Activated CD4-positive, alpha-beta T cell treated with anti-CD3 and anti-CD28 coated beads, Interleukin-2, amount 10 ng/mL, durations not matched to agents 7 days and 5 days (primary cell): ENCODE results near the gene TSSK1B. TPM values are rescaled to one million over a fixed set of nuclear protein-coding genes. Genes with fewer than 3 reads are reported as not detected.
"Not testable (repeated sequence)": the region's sequence is repeated elsewhere in the genome, so short reads cannot be mapped to it uniquely, and the experiment has no call there.

ENCODE experiments used
- CTCF ChIA-PET: fragments of 350-600 bp; sonication (Branson Sonifier 250); formaldehyde crosslinking; loops from one replicate; lab custom pipeline; 2021; ENCODE audit warnings: antibody characterized with exemption; lab: Charles Lee
- POLR2A ChIA-PET: fragments of 350-600 bp; sonication (Branson Sonifier 250); formaldehyde crosslinking; loops from one replicate; lab custom pipeline; 2021; ENCODE audit warnings: antibody characterized with exemption; lab: Charles Lee
- DNase-seq: peaks from one replicate; pipeline ENCODE4 v3.0.0-alpha.2; 2020
- H3K27ac Mint-ChIP-seq: one replicate; pipeline ENCODE4 v1.8.0; 2021; ENCODE audit warnings: mild to moderate bottlenecking, moderate library complexity, mixed read lengths
- H3K27me3 Mint-ChIP-seq: one replicate; pipeline ENCODE4 v1.8.0; 2021; ENCODE audit warnings: mixed read lengths
- H3K36me3 Mint-ChIP-seq: one replicate; pipeline ENCODE4 v1.8.0; 2021; ENCODE audit warnings: low read depth, mixed read lengths
- H3K4me1 Mint-ChIP-seq: one replicate; pipeline ENCODE4 v1.8.0; 2021; ENCODE audit warnings: mixed read lengths
- H3K4me3 Mint-ChIP-seq: one replicate; pipeline ENCODE4 v1.8.0; 2021; ENCODE audit warnings: mild to moderate bottlenecking, moderate library complexity, mixed read lengths
- H3K9me3 Mint-ChIP-seq: one replicate; pipeline ENCODE4 v1.8.0; 2021; ENCODE audit warnings: mixed read lengths
- total RNA-seq, 2 experiments: library from RNA; stranded (reverse); gene quantifications; one replicate each; pipeline ENCODE4 v1.2.3, GENCODE V29; 2021

TSSK1B gene, protein sequence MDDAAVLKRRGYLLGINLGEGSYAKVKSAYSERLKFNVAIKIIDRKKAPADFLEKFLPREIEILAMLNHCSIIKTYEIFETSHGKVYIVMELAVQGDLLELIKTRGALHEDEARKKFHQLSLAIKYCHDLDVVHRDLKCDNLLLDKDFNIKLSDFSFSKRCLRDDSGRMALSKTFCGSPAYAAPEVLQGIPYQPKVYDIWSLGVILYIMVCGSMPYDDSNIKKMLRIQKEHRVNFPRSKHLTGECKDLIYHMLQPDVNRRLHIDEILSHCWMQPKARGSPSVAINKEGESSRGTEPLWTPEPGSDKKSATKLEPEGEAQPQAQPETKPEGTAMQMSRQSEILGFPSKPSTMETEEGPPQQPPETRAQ
- not detected for total RNA-seq

DNA sequence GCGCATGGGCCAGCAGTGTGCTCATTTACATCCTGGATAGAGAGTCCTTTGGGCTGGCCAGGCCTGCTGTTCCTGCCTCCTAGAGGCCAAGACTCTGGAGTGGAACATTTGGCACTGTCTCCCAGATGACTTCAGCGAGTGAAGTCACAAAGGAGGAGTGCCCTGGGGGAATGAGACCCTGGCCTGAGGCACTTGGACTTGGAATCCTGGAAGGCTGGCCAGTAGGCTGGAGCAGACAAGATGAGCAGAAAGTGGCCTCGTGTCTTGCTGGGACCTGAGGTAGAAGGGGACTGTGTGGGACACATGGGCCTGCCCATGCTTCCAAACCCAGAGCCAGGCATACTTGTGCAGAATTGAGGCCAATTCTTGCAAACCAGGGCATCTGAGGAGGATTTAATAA lies at the start of gene TSSK1B:
TSSK1B (minus strand) TSS at position 101 of the 400 bp plus-strand sequence. CDS start 150 bp downstream, outside the sequence.
- no peaks in the 10 kb centered on the region for H3K4me1 Mint-ChIP-seq
- ChIA-PET POLR2A (no interaction called here), CTCF (interaction anchor here (1.0 kb wide), 1 partner anchor 13 kb away, joined by 3 read pairs; no protein-coding TSS in a partner anchor)
- no peak within 1 kb of the TSS for H3K27ac Mint-ChIP-seq
- H3K4me3 Mint-ChIP-seq, result no peak within 1 kb of the TSS
- H3K27me3 Mint-ChIP-seq, result peaks cover 4% of the 10 kb centered on the region
- no peaks in the 10 kb centered on the region for H3K9me3 Mint-ChIP-seq
- no peak for DNase-seq
- no peaks in the 10 kb centered on the region for H3K36me3 Mint-ChIP-seq

DNA sequence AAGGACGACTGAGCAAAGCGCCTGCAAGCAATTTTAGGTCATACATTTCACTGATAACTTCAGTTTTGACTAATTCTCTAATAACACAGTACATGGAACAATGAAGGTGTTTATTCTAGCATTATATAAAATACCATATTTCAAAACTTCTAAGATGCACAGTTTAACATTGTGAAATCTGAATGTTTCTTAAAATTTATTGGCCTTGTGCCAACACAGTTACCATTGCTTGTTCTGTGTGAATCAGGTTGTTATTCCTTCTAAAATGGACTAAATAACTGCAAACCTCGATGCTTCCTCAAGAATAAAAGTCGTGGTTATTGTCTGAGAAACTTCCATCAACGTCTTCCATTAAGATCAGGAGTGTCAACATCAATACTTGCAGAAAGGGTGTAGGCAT lies 45.5 kb upstream of the TSSK1B start:
- H3K36me3 Mint-ChIP-seq, result no peaks in the 10 kb centered on the region

DNA sequence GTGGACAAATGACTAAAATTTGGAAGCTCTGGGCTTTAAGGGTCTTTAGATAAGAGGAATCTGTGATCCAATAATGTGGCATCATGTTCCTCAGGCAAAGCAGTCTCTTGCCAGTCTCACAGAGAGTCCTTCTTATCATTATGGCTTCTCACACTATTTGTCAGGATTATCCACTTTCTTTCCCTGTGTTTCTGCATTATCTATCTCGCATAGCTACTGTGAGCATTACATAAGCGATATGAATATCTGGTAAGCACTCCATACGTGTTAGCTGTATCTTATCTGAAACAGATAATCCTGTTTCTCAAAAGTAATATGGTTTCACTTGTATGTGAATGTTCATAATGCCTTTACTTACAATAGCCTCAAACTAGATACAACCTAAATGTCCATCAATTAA lies 43.9 kb upstream of the TSSK1B start:
- POLR2A ChIA-PET, result interaction anchor here (0.6 kb wide), 1 partner anchor 188 kb away, joined by 3 read pairs; no protein-coding TSS in a partner anchor
- peaks cover 51% of the 10 kb centered on the region for H3K27me3 Mint-ChIP-seq
- CTCF ChIA-PET, result interaction anchor here (0.6 kb wide), 1 partner anchor 949 kb away, joined by 3 read pairs; no protein-coding TSS in a partner anchor

More for the DNA sequence above, 45.5 kb upstream of the TSSK1B start:
- Mint-ChIP-seq H3K4me3 (no peak overlapping the region), H3K4me1 (no peaks in the 10 kb centered on the region), H3K9me3 (peaks cover 2% of the 10 kb centered on the region), H3K27ac (no peak overlapping the region), H3K27me3 (peaks cover 55% of the 10 kb centered on the region)
- ChIA-PET CTCF (no interaction called here), POLR2A (no interaction called here)
- DNase-seq, result no peak

DNA sequence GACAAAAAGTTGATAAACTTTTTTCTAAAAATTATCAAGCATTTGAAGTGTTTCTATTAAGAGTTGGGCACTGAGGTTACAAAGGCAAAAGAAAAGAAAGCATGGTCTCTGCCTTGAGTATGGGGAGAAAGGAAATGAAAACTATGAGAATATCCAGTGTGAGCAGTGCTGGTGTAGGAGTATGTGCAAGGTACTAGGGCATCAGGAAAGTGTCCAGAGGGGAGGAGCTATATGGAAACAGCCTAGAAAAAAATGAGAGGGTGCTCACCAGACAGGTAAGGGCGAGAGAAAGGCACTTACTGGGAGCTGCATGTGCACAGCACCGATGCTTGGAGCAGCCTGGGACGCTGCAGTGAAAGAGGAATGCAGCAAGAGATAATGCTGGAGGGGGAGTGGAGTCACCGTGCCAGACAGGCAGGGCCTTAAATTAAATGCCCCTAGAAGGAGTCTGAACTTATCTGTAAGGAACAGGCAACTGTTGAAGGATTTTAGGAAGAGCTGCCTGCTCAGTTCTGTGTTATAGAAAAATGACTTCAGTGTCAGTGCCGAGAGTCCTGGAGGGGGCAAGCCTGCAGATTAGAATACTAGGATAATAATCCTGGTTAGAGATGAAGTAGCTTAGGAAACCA lies 39.4 kb upstream of the TSSK1B start:
- Mint-ChIP-seq H3K27ac (no peak overlapping the region), H3K36me3 (no peaks in the 10 kb centered on the region), H3K4me3 (no peak overlapping the region), H3K4me1 (no peaks in the 10 kb centered on the region), H3K27me3 (peaks cover 34% of the 10 kb centered on the region), H3K9me3 (peaks cover 2% of the 10 kb centered on the region)
- POLR2A ChIA-PET, result no interaction called here
- CTCF ChIA-PET, result interaction anchor here (1.5 to 1.6 kb wide), 2 partner anchors 11 to 14 kb away, joined by 3 to 4 read pairs; no protein-coding TSS in a partner anchor
- DNase-seq, result no peak

More for the DNA sequence above, 43.9 kb upstream of the TSSK1B start:
- Mint-ChIP-seq H3K4me3 (no peak overlapping the region), H3K9me3 (peaks cover 2% of the 10 kb centered on the region), H3K27ac (no peak overlapping the region), H3K36me3 (no peaks in the 10 kb centered on the region), H3K4me1 (no peaks in the 10 kb centered on the region)
- DNase-seq, result no peak

DNA sequence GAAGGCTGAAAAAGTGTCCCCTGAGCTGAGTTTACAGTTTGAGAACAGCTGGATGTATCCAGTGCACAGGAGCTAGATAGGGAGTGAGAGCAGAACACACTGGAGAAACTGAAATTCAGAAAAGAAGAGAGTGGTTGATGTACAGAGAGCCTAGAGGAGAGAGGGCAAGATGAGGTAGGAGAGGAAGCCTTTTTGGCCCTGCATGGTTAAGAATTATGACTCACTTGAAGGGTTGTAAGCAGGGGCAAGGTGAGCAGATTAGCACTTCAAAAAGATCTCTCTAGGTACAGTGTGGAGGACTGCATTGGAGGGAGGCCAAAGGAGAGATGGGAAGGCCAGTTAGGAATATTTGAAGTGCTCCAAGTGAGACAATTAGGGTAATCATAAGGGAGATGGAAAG lies 28.2 kb upstream of the TSSK1B start:
- Mint-ChIP-seq H3K4me3 (no peak overlapping the region), H3K4me1 (no peaks in the 10 kb centered on the region), H3K9me3 (no peaks in the 10 kb centered on the region), H3K36me3 (no peaks in the 10 kb centered on the region), H3K27me3 (peaks cover 10% of the 10 kb centered on the region), H3K27ac (no peak overlapping the region)
- ChIA-PET POLR2A (no interaction called here), CTCF (interaction anchor here (1.2 kb wide), 1 partner anchor 11 kb away, joined by 3 read pairs; no protein-coding TSS in a partner anchor)
- DNase-seq, result no peak

DNA sequence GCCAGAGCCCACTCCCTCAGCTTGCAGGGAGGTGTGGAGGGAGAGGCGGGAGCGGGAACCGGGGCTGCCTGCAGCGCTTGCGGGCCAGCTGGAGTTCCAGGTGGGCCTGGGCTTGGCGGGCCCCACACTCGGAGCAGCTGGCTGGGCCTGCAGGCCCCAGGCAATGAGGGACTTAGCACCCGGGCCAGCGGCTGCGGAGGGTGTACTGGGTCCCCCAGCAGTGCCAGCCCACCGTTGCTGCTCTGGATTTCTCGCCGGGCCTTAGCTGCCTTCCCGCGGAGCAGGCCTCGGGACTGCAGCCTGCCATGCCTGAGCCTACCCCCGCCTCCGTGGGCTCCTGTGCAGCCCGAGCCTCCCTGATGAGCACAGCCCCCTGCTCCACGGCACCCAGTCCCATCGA lies 22.3 kb upstream of the TSSK1B start:
- CTCF ChIA-PET, DNase-seq, H3K4me1 Mint-ChIP-seq, H3K27ac Mint-ChIP-seq, POLR2A ChIA-PET, H3K4me3 Mint-ChIP-seq, H3K36me3 Mint-ChIP-seq, H3K9me3 Mint-ChIP-seq, H3K27me3 Mint-ChIP-seq: not testable (repeated sequence)

DNA sequence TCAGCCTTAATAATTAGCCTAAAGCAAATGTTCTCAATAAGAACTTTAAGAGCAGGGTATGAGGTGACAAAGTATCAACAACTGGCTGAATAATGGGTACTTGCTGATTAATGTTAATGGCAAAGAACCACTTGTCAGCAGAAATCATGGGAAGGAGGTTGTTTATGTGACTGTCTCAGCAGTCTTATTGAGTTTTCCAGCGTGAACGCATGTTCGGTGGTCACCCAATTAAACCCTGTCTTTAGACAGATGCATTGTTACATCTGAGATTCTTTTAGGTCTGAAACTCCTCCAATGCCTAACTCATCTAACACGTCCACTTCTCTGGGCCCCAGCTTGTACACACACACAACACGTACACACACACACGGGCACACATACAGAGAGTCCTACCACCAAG lies 18.2 kb upstream of the TSSK1B start:
- Mint-ChIP-seq H3K27ac (no peak overlapping the region), H3K9me3 (no peaks in the 10 kb centered on the region), H3K36me3 (no peaks in the 10 kb centered on the region), H3K4me3 (no peak overlapping the region), H3K27me3 (peaks cover 10% of the 10 kb centered on the region), H3K4me1 (no peaks in the 10 kb centered on the region)
- no peak for DNase-seq
- POLR2A ChIA-PET, result no interaction called here
- CTCF ChIA-PET, result no interaction called here

DNA sequence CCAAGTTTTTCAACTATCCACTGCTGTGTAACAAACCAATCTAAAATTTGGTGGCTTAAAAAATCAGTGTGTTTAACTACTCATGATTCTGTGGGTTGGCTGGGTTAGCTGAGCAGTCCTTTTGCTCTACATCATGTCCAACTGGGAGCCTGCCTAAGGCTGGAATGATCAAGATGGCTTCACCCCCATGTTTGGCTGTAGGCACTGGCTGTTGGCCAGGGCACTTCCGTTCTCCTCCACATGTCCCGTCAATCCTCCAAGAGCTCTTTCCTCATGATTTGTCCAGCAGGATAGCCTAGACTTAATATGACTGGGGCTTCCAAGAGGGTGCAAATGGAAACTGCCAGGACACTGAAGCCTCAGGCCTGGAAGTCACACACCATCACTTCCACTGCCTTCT lies 17.0 kb upstream of the TSSK1B start:
- Mint-ChIP-seq H3K4me3 (no peak overlapping the region), H3K27me3 (peaks cover 12% of the 10 kb centered on the region), H3K4me1 (no peaks in the 10 kb centered on the region), H3K9me3 (no peaks in the 10 kb centered on the region), H3K27ac (no peak overlapping the region), H3K36me3 (no peaks in the 10 kb centered on the region)
- ChIA-PET POLR2A (no interaction called here), CTCF (interaction anchor here (1.5 kb wide), 1 partner anchor 22 kb away, joined by 4 read pairs; no protein-coding TSS in a partner anchor)
- no peak for DNase-seq

DNA sequence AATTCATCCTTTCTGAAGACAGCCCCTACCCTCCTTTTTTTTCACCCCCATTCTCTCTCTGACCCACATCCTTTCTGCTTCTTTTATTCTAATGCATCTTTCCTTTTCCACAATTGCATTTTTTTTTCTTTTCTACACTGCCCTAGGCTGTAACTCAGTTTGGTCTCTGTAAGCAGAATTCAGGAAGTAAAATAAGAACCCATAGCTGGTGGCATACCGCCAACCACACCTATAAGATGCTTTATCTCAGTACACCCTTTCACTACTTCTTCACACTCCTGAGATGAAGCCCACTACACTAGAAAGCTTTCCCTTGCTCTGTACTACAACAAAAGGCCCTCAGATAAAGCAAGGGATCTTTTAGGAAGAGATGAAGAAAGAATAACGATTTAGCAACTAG lies 16.1 kb upstream of the TSSK1B start:
- H3K4me3 Mint-ChIP-seq, result no peak overlapping the region
- no peak for DNase-seq
- no peaks in the 10 kb centered on the region for H3K9me3 Mint-ChIP-seq
- no peak overlapping the region for H3K27ac Mint-ChIP-seq
- ChIA-PET CTCF (interaction anchor here (1.5 kb wide), 1 partner anchor 22 kb away, joined by 4 read pairs; no protein-coding TSS in a partner anchor), POLR2A (no interaction called here)
- no peaks in the 10 kb centered on the region for H3K4me1 Mint-ChIP-seq
- H3K27me3 Mint-ChIP-seq, result peaks cover 20% of the 10 kb centered on the region
- H3K36me3 Mint-ChIP-seq, result no peaks in the 10 kb centered on the region

DNA sequence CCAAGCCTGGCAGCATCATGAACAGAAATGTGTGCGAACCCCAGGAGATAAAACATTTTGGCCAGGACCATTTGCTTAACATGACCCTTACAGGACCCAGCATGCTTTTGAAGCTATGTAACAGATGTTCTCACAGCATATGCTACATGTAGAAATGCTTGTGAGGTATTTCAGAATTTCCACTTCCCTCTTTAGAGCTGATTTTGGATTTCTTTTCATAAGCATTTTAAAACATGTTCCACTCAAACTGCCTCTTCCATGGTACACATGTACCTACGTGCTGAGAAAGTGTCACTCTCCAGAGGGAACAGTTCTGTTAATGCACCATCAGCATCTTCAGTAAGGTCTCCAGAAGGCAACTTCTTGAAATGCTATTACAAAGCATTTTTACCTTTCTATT lies 15.7 kb upstream of the TSSK1B start:
- ChIA-PET POLR2A (no interaction called here), CTCF (no interaction called here)
- Mint-ChIP-seq H3K27me3 (peaks cover 23% of the 10 kb centered on the region), H3K27ac (no peak overlapping the region), H3K4me3 (no peak overlapping the region), H3K36me3 (no peaks in the 10 kb centered on the region), H3K9me3 (no peaks in the 10 kb centered on the region), H3K4me1 (no peaks in the 10 kb centered on the region)
- no peak for DNase-seq

DNA sequence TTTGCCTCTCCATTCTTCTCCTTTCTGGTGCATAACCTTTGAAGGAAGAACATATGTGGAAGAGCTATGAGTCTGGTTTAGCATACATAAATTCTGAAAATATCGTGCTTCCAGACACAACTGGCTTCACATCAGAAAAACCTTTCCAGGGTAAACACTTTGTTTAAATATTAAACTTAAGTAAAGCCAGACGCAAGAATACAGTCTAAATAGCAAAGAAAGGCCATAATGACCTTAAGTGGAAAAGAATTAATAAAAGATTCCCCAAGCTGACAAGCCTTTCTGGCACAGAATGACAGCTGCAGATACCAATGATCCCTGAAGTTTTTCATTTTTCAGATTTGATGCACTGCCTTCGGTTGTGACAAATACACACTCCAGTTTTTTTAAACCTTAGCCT lies 13.5 kb upstream of the TSSK1B start:
- Mint-ChIP-seq H3K9me3 (no peaks in the 10 kb centered on the region), H3K27ac (no peak overlapping the region), H3K36me3 (no peaks in the 10 kb centered on the region), H3K27me3 (peaks cover 33% of the 10 kb centered on the region), H3K4me3 (no peak overlapping the region), H3K4me1 (no peaks in the 10 kb centered on the region)
- no peak for DNase-seq
- ChIA-PET CTCF (no interaction called here), POLR2A (no interaction called here)

DNA sequence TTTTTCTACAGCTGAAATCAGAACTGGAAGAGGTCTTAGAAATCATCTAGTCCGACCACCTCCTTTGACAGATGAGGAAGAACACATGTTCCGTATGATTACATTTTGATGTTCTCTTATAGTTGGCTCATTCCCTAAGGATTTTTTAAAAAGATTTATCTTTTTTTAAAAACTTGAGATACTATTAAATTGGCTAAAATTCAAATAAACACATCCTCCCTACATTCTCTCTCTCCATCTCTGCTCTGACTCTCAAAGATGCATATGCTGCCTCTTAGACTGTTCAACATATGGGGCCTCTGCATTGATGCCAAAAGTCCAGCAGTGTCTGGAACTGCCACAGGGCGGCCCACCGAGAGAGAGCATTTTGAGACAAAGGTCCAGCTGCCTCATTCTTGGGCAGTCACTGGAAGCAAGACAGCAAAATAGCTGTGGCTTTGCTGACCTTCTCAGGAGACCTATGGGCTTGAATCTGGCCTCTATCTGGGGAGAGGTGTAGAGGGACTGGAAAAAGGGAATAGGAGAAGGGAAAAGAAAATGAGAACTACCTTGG lies 12.8 kb upstream of the TSSK1B start:
- no peak overlapping the region for H3K4me3 Mint-ChIP-seq
- H3K9me3 Mint-ChIP-seq, result no peaks in the 10 kb centered on the region
- ChIA-PET POLR2A (no interaction called here), CTCF (no interaction called here)
- H3K27ac Mint-ChIP-seq, result no peak overlapping the region
- no peaks in the 10 kb centered on the region for H3K4me1 Mint-ChIP-seq
- DNase-seq, result no peak
- H3K27me3 Mint-ChIP-seq, result peaks cover 40% of the 10 kb centered on the region
- H3K36me3 Mint-ChIP-seq, result no peaks in the 10 kb centered on the region

DNA sequence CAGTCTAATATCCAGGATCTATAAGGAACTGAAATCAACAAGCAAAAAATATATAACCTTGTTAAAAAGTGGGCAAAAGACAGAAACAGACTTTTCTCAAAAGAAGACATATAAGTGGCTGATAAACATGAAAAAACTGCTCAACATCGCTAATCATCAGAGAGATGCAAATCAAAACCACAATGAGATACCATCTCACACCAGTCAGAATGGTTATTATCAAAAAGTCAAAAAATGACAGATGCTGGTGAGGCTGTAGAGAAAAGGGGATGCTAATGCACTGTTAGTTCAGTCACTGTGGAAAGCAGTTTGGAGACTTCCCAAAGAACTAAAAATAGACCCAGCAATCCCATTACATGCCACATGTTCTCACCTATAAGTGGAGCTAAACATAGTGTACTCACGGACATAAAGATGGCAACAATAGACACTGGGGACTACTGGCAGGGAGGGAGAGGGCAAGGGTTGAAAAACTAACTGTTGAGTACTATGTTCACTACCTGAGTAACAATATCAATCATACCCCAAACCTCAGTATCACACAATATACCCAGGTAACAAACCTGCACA lies 11.7 kb upstream of the TSSK1B start:
- H3K27ac Mint-ChIP-seq, result no peak overlapping the region
- peaks cover 42% of the 10 kb centered on the region for H3K27me3 Mint-ChIP-seq
- no peaks in the 10 kb centered on the region for H3K36me3 Mint-ChIP-seq
- ChIA-PET CTCF (no interaction called here), POLR2A (no interaction called here)
- H3K4me1 Mint-ChIP-seq, result no peaks in the 10 kb centered on the region
- DNase-seq, result no peak
- H3K4me3 Mint-ChIP-seq, result no peak overlapping the region
- no peaks in the 10 kb centered on the region for H3K9me3 Mint-ChIP-seq
